Caco-2 (cell line): Measurements from ENCODE around the gene C19orf53. TPM values are rescaled to one million over a fixed set of nuclear protein-coding genes. Genes with fewer than 3 reads are reported as not detected.
A peak's percentile ranks its signal among the peaks of the same experiment; 100 is the strongest.

Experiments used
- BruUV-seq: library from RNA; stranded (reverse); fragments of 400-500 nt; replicated peaks from 2 replicates; lab custom pipeline; 2021; lab: Mats Ljungman, UMichigan
- CTCF ChIA-PET: fragments of 300-600 bp; sonication (Branson Sonifier 250); formaldehyde crosslinking; loops from one replicate; lab custom pipeline; 2022; ENCODE audit warnings: antibody characterized with exemption; lab: Charles Lee
- POLR2A ChIA-PET: fragments of 300-600 bp; sonication (Branson Sonifier 250); formaldehyde crosslinking; loops from one replicate; lab custom pipeline; 2022; ENCODE audit warnings: antibody characterized with exemption; lab: Charles Lee
- DNase-seq, 2 experiments: peaks; one replicate each; pipeline versions ENCODE4 v3.0.0 to v3.0.0-alpha.2; 2020 to 2022
- H3K27me3 ChIP-seq: replicated peaks from 2 replicates; pipeline ENCODE4 v1.6.0; 2011; ENCODE audit warnings: low read length; ENCODE audit not compliant: control insufficient read depth, insufficient read depth
- H3K36me3 ChIP-seq: 2 replicates; pipeline ENCODE4 v1.5.1; 2011; ENCODE audit warnings: low read length; ENCODE audit not compliant: control insufficient read depth, insufficient read depth
- H3K4me1 ChIP-seq: fragments of 250-450 bp; sonication (Bioruptor Pico); 2 replicates; pipeline ENCODE4 v1.5.1; 2020; ENCODE audit warnings: mild to moderate bottlenecking
- H3K4me3 ChIP-seq: 2 replicates; pipeline ENCODE4 v1.5.1; 2011; ENCODE audit warnings: low read depth, mild to moderate bottlenecking, control low read depth, low read length
- H3K9me3 ChIP-seq: fragments of 250-450 bp; sonication (Bioruptor Pico); 2 replicates; pipeline ENCODE4 v1.5.1; 2020; ENCODE audit warnings: mild to moderate bottlenecking, moderate library complexity
- H3K27ac Mint-ChIP-seq: one replicate; pipeline ENCODE4 v1.8.0; 2022; ENCODE audit warnings: mixed read lengths; ENCODE audit not compliant: unreplicated experiment
- H3K27me3 Mint-ChIP-seq: one replicate; pipeline ENCODE4 v1.8.0; 2022; ENCODE audit warnings: mixed read lengths; ENCODE audit not compliant: insufficient read depth, unreplicated experiment
- H3K36me3 Mint-ChIP-seq: one replicate; pipeline ENCODE4 v1.8.0; 2022; ENCODE audit warnings: mild to moderate bottlenecking, mixed read lengths; ENCODE audit not compliant: insufficient read depth, unreplicated experiment
- H3K4me1 Mint-ChIP-seq: one replicate; pipeline ENCODE4 v1.8.0; 2022; ENCODE audit warnings: low read depth, mixed read lengths; ENCODE audit not compliant: unreplicated experiment
- H3K4me3 Mint-ChIP-seq: one replicate; pipeline ENCODE4 v1.8.0; 2022; ENCODE audit warnings: mild to moderate bottlenecking, moderate library complexity, mixed read lengths; ENCODE audit not compliant: unreplicated experiment
- H3K9me3 Mint-ChIP-seq: one replicate; pipeline ENCODE4 v1.8.0; 2022; ENCODE audit warnings: mixed read lengths; ENCODE audit not compliant: unreplicated experiment
- intact Hi-C: fragments of 100-400 bp; cut with micrococcal nuclease; formaldehyde crosslinking; loops from one replicate; pipeline ENCODE4 v1.10.0; 2022; ENCODE audit not compliant: unreplicated experiment
- total RNA-seq: library from RNA; stranded (reverse); gene quantifications from 2 replicates; pipeline ENCODE4 v1.2.3, GENCODE V29; 2022
- TF ChIP-seq, protein P1 (sequence below), 2 experiments: fragments of 200-600 bp in 1 of 2; IDR thresholded peaks; 1 replicate in 1 of 2; 2 replicates in 1 of 2; pipeline versions ENCODE4 v1.5.1 to v1.8.0; 2011 to 2022; ENCODE audit warnings: antibody characterized with exemption in 1 of 2, control low read depth in 1 of 2, inconsistent platforms in 1 of 2, low read depth in 1 of 2, low read length in 1 of 2, mild to moderate bottlenecking in 1 of 2, moderate library complexity in 1 of 2; ENCODE audit not compliant: insufficient read depth in 1 of 2, severe bottlenecking in 1 of 2, unreplicated experiment in 1 of 2

C19orf53 gene
- total RNA-seq, 1 experiment from 2014 or later: 113 TPM

DNA sequence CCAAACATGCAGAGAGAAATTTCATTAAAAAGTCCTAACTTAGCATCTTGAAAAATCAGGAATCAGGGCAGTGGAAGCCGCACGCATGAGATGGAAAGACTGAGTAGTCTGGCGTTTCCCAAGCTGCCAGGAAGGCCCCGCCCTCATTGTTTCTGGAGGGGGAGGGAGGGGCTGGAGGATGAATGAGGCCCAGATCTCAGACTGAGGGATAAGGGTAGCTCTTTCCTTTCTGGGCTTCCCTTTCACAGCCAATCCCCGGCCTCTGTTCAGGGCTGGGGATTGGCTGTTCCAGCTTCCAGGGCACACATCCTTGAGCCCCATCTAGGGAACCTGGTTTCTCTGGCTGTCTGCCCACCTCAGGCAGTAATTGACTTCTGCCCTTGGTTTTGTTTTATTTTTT, 7.3 kb downstream of the C19orf53 start:
- Histone ChIP-seq H3K27me3 (no peaks in the 10 kb centered on the region), H3K36me3 (peaks cover 5% of the 10 kb centered on the region; the same call in 1 of the 2 replicates), H3K4me1 (peaks cover 4% of the 10 kb centered on the region; the same call in 1 of the 2 replicates), H3K9me3 (no peaks in the 10 kb centered on the region), H3K4me3 (no peak overlapping the region)
- H3K4me1 Mint-ChIP-seq: peaks cover 17% of the 10 kb centered on the region
- H3K4me3 Mint-ChIP-seq: no peak overlapping the region
- ChIA-PET CTCF (interaction anchor here (0.7 to 1.0 kb wide), 2 partner anchors 14 to 80 kb away, joined by 3 to 5 read pairs; partner anchors contain the start of gene ZSWIM4), POLR2A (interaction anchor here (0.6 kb wide), 1 partner anchor 66 kb away, joined by 6 read pairs; no protein-coding TSS in a partner anchor)
- intact Hi-C loops: no loop called here
- DNase-seq: peak in 1 of 2 experiments; percentile 48
- TF ChIP-seq, protein P1, sequence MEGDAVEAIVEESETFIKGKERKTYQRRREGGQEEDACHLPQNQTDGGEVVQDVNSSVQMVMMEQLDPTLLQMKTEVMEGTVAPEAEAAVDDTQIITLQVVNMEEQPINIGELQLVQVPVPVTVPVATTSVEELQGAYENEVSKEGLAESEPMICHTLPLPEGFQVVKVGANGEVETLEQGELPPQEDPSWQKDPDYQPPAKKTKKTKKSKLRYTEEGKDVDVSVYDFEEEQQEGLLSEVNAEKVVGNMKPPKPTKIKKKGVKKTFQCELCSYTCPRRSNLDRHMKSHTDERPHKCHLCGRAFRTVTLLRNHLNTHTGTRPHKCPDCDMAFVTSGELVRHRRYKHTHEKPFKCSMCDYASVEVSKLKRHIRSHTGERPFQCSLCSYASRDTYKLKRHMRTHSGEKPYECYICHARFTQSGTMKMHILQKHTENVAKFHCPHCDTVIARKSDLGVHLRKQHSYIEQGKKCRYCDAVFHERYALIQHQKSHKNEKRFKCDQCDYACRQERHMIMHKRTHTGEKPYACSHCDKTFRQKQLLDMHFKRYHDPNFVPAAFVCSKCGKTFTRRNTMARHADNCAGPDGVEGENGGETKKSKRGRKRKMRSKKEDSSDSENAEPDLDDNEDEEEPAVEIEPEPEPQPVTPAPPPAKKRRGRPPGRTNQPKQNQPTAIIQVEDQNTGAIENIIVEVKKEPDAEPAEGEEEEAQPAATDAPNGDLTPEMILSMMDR (IDR thresholded peaks at IDR 0.05; ENCODE audit: insufficient read depth in 1 of 2, low read depth in 1 of 2, low read length in 1 of 2, severe bottlenecking in 1 of 2, unreplicated experiment in 1 of 2): no peak
- H3K9me3 Mint-ChIP-seq: no peaks in the 10 kb centered on the region
- H3K27ac Mint-ChIP-seq: no peak overlapping the region
- no peaks in the 10 kb centered on the region for H3K27me3 Mint-ChIP-seq
- no TSS peak for BruUV-seq
- H3K36me3 Mint-ChIP-seq: peaks cover 18% of the 10 kb centered on the region

DNA sequence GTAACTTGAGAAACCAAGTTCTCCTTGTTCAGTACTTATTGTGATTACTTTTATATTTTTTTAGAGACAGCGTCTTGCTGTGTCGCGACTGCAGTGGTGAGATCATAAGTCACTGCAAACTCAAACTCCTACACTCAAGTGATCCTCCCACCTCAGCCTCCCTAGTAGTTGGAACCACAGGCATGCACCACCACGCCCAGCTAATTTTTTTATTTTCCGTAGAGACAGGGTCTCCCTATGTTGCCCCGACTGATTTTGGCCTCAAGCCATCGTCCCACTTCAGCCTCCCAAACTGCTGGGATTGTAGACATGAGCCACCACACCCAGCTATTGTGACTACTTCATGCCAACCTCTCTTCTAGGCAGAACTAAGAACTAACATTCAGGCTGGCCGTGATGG, 8.3 kb downstream of the C19orf53 start:
- H3K27me3 ChIP-seq: no peaks in the 10 kb centered on the region
- TF ChIP-seq, protein P1 (IDR thresholded peaks at IDR 0.05; ENCODE audit: insufficient read depth in 1 of 2, low read depth in 1 of 2, low read length in 1 of 2, severe bottlenecking in 1 of 2, unreplicated experiment in 1 of 2): no peak
- DNase-seq: no peak
- intact Hi-C loops: no loop called here
- Mint-ChIP-seq H3K9me3 (no peaks in the 10 kb centered on the region), H3K36me3 (peaks cover 15% of the 10 kb centered on the region), H3K27ac (no peak overlapping the region), H3K4me1 (peaks cover 13% of the 10 kb centered on the region), H3K4me3 (no peak overlapping the region), H3K27me3 (no peaks in the 10 kb centered on the region)
- BruUV-seq: no TSS peak
- peaks cover 3% of the 10 kb centered on the region; the same call in 1 of the 2 replicates for H3K36me3 ChIP-seq
- no peaks in the 10 kb centered on the region for H3K9me3 ChIP-seq
- ChIA-PET POLR2A (interaction anchor here (0.5 kb wide), 1 partner anchor 16 kb away, joined by 3 read pairs; no protein-coding TSS in a partner anchor), CTCF (interaction anchor here (0.6 to 3.9 kb wide), 2 partner anchors 65 to 80 kb away, joined by 4 to 26 read pairs; no protein-coding TSS in a partner anchor)
- H3K4me1 ChIP-seq: peaks cover 4% of the 10 kb centered on the region; the same call in 1 of the 2 replicates
- no peak overlapping the region for H3K4me3 ChIP-seq

DNA sequence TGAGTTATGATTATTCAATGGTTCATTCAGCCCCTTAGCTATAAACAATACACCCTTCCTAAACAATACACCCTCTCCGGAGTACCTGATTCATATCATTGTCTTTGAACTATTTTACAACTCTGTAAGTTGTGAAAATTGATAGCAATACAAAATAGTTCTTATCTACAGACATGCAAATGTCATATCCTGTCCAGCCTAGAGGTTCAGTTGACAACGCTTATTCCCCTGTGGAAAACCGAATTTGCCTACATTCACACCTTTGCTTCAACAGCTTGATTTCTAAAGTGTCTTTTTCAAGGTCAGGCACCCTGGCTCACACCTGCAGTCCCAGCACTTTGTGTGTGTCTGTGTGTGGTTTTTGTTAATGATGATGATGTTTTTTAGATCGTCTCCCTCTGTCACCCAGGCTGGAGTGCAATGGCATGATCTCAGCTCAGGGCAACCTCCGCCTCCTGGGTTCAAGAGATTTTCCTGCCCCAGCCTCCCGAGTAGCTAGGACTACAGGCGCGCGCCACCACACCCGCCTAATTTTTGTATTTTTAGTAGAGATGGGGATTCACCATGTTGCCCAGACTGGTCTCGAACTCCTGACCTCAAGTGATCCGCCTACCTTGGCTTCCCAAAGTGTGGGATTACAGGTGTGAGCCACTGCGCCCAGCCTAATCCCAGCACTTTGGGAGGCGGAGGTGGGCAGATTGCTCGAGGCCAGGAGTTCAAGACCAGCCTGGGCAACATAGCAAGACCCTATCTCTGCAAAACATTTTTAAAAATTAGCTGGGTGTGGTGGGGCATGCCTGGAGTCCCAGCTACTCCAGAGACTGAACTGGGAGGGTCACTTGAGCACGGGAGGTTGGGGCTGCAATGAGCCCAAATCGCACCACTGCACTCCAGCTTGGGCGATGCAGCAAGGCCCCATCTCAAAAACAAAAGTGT, 9.6 kb downstream of the C19orf53 start:
- intact Hi-C loops: no loop called here
- Mint-ChIP-seq H3K4me1 (peaks cover 13% of the 10 kb centered on the region), H3K4me3 (no peak overlapping the region), H3K27me3 (no peaks in the 10 kb centered on the region), H3K27ac (peak overlapping the region; percentile 19), H3K9me3 (no peaks in the 10 kb centered on the region), H3K36me3 (peaks cover 5% of the 10 kb centered on the region)
- Histone ChIP-seq H3K27me3 (no peaks in the 10 kb centered on the region), H3K9me3 (no peaks in the 10 kb centered on the region), H3K4me1 (peaks cover 4% of the 10 kb centered on the region; the same call in 1 of the 2 replicates), H3K4me3 (no peak overlapping the region), H3K36me3 (0 out of 2 replicates have a peak, but pooled peaks cover 3% of the 10 kb centered on the region)
- TF ChIP-seq, protein P1 (IDR thresholded peaks at IDR 0.05; ENCODE audit: insufficient read depth in 1 of 2, low read depth in 1 of 2, low read length in 1 of 2, severe bottlenecking in 1 of 2, unreplicated experiment in 1 of 2): no peak
- no peak for DNase-seq
- POLR2A ChIA-PET: no interaction called here
- CTCF ChIA-PET: interaction anchor here (0.8 to 3.9 kb wide), 3 partner anchors 12 to 82 kb away, joined by 3 to 26 read pairs (median 3); partner anchors contain the start of gene ZSWIM4
- BruUV-seq: no TSS peak
